Keratinocyte (primary cell): Measurements from ENCODE around the gene SLC26A8. TPM values are rescaled to one million over a fixed set of nuclear protein-coding genes. Genes with fewer than 3 reads are reported as not detected.

ENCODE experiments used
- DNase-seq: peaks from one replicate; pipeline ENCODE4 v3.0.0-alpha.2; 2011; ENCODE audit warnings: low read depth, missing footprints, low spot score
- FAIRE-seq: peaks from 2 replicates; lab custom pipeline; 2011; peaks lifted over from hg19 to GRCh38; lab: Jason Lieb, UNC
- H2AFZ ChIP-seq: 2 replicates; pipeline ENCODE4 v1.6.0; 2012; ENCODE audit warnings: low read length, control low read depth, inconsistent platforms; ENCODE audit not compliant: control insufficient read depth
- H3K27ac ChIP-seq: 2 replicates; pipeline ENCODE4 v1.5.1; 2011; ENCODE audit warnings: low read length; ENCODE audit not compliant: control insufficient read depth, insufficient read depth
- H3K27me3 ChIP-seq: 3 replicates; pipeline ENCODE4 v1.6.0; 2011; ENCODE audit warnings: low read length; ENCODE audit not compliant: control insufficient read depth, insufficient read depth; ENCODE audit errors: extremely low read depth
- H3K36me3 ChIP-seq, 2 experiments: 2 replicates in 1 of 2; 3 replicates in 1 of 2; pipeline ENCODE4 v1.5.1; 2011; ENCODE audit warnings: low read length in 2 of 2, mild to moderate bottlenecking in 1 of 2; ENCODE audit not compliant: control insufficient read depth in 2 of 2, insufficient read depth in 2 of 2; ENCODE audit errors: extremely low read depth in 1 of 2
- H3K4me1 ChIP-seq: 3 replicates; pipeline ENCODE4 v1.5.1; 2011; ENCODE audit warnings: low read length; ENCODE audit not compliant: control insufficient read depth, insufficient read depth; ENCODE audit errors: extremely low read depth
- H3K4me2 ChIP-seq: 3 replicates; pipeline ENCODE4 v1.6.0; 2011; ENCODE audit warnings: low read depth, low read length; ENCODE audit not compliant: control insufficient read depth, insufficient read depth; ENCODE audit errors: extremely low read depth
- H3K4me3 ChIP-seq, 3 experiments: fragments of 200-600 bp in 1 of 3; sonication (generic) in 1 of 3; 2 replicates in 2 of 3; 3 replicates in 1 of 3; pipeline ENCODE4 v1.5.1; 2011 to 2016; ENCODE audit warnings: low read length in 3 of 3, mild to moderate bottlenecking in 3 of 3, control low read depth in 2 of 3, inconsistent platforms in 1 of 3, low read depth in 1 of 3, mixed read lengths in 1 of 3, mixed run types in 1 of 3, moderate library complexity in 1 of 3; ENCODE audit not compliant: control insufficient read depth in 2 of 3, insufficient read depth in 2 of 3; ENCODE audit errors: extremely low read depth in 1 of 3
- H3K79me2 ChIP-seq: 2 replicates; pipeline ENCODE4 v1.6.0; 2012; ENCODE audit warnings: low read length; ENCODE audit not compliant: control insufficient read depth, insufficient read depth
- H3K9ac ChIP-seq: 3 replicates; pipeline ENCODE4 v1.6.0; 2011; ENCODE audit warnings: low read length; ENCODE audit not compliant: control insufficient read depth, insufficient read depth; ENCODE audit errors: extremely low read depth
- H3K9me1 ChIP-seq: 3 replicates; pipeline ENCODE4 v1.6.0; 2011; ENCODE audit warnings: low read length; ENCODE audit not compliant: control insufficient read depth, insufficient read depth; ENCODE audit errors: extremely low read depth
- H3K9me3 ChIP-seq: 2 replicates; pipeline ENCODE4 v1.5.1; 2012; ENCODE audit warnings: low read depth, low read length; ENCODE audit not compliant: control insufficient read depth
- H4K20me1 ChIP-seq: 3 replicates; pipeline ENCODE4 v1.6.0; 2011; ENCODE audit warnings: low read length; ENCODE audit not compliant: control insufficient read depth, insufficient read depth; ENCODE audit errors: extremely low read depth
- EZH2 ChIP-seq: IDR thresholded peaks from one replicate; pipeline ENCODE4 v1.6.1; 2012; ENCODE audit warnings: inconsistent platforms, mild to moderate bottlenecking, low read length, moderate library complexity
- dilution Hi-C: fragments of 300-500 bp; cut with MboI; formaldehyde crosslinking; loops from one replicate; pipeline ENCODE4 v1.7.0; 2020; ENCODE audit warnings: low sequenced_read_pairs; ENCODE audit not compliant: extremely low pct_ligation_motif_present
- polyA plus RNA-seq, 5 experiments: library from polyadenylated mRNA; depleted of rRNA in 3 of 5; stranded (reverse) in 3 of 5; stranded (forward) in 1 of 5; unstranded in 1 of 5; fragments of >200 nt; gene quantifications; 1 replicate in 1 of 5; 2 replicates in 3 of 5; 3 replicates in 1 of 5; pipeline versions ENCODE4 v1.2.1 to v1.2.3, GENCODE V29; 2011 to 2012; ENCODE audit warnings: missing spikeins in 2 of 5, low read depth in 1 of 5, low replicate concordance in 1 of 5
- TF ChIP-seq, protein P1 (sequence below), 3 experiments: IDR thresholded peaks in 1 of 3; conservative IDR thresholded peaks in 1 of 3; optimal IDR thresholded peaks in 1 of 3; 2 replicates in 2 of 3; 3 replicates in 1 of 3; pipeline versions ENCODE3 to v1.5.1; 2011; ENCODE audit warnings: low read length in 3 of 3, mild to moderate bottlenecking in 3 of 3, moderate library complexity in 2 of 3, control low read depth in 1 of 3, inconsistent platforms in 1 of 3; ENCODE audit not compliant: insufficient read depth in 2 of 3; ENCODE audit errors: extremely low read depth in 1 of 3

SLC26A8 gene
- polyA plus RNA-seq, 1 donor (not counting 4 experiments of a cell fraction or from before 2014, with no cell fraction given) = 0.18 TPM

DNA sequence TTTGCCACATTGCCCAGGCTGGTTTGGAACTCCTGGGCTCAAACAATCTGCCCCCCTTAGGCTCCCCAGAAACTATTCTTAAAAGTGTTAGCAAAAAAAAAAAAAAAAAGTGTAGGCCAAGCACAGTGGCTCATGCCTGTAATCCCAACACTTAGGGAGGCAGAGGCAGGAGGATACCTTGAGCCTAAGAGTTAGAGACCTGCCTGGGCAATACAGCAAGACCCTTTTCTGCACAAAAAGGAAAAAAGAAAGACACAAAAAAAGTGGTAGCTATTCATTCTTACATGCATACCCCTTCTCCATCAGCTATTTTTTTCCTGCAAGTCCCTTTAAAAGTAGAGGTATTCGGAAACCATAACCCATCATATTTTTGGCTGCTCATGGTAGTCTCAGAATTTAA is 100.3 kb downstream of the SLC26A8 start:
- Histone ChIP-seq H3K9ac (no peak overlapping the region), H2AFZ (no peak overlapping the region), H3K4me2 (no peak overlapping the region), H3K27ac (no peak overlapping the region), H3K36me3 (no peaks in the 10 kb centered on the region), H3K4me1 (peaks cover under 1% of the 10 kb centered on the region), H3K9me3 (no peaks in the 10 kb centered on the region), H3K9me1 (no peaks in the 10 kb centered on the region), H4K20me1 (no peaks in the 10 kb centered on the region), H3K79me2 (peaks cover 16% of the 10 kb centered on the region), H3K4me3 (no peak overlapping the region), H3K27me3 (no peaks in the 10 kb centered on the region)
- TF ChIP-seq EZH2 = no peak
- TF ChIP-seq, protein P1, sequence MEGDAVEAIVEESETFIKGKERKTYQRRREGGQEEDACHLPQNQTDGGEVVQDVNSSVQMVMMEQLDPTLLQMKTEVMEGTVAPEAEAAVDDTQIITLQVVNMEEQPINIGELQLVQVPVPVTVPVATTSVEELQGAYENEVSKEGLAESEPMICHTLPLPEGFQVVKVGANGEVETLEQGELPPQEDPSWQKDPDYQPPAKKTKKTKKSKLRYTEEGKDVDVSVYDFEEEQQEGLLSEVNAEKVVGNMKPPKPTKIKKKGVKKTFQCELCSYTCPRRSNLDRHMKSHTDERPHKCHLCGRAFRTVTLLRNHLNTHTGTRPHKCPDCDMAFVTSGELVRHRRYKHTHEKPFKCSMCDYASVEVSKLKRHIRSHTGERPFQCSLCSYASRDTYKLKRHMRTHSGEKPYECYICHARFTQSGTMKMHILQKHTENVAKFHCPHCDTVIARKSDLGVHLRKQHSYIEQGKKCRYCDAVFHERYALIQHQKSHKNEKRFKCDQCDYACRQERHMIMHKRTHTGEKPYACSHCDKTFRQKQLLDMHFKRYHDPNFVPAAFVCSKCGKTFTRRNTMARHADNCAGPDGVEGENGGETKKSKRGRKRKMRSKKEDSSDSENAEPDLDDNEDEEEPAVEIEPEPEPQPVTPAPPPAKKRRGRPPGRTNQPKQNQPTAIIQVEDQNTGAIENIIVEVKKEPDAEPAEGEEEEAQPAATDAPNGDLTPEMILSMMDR (optimal IDR thresholded peaks at IDR 0.05 in 1 of 3, IDR thresholded peaks at IDR 0.05 in 1 of 3, conservative IDR thresholded peaks at IDR 0.05 in 1 of 3; ENCODE audit: extremely low read depth in 1 of 3, insufficient read depth in 2 of 3, low read length in 3 of 3) = no peak
- DNase-seq (no peak), FAIRE-seq (no peak)
- dilution Hi-C loops = no loop called here

DNA sequence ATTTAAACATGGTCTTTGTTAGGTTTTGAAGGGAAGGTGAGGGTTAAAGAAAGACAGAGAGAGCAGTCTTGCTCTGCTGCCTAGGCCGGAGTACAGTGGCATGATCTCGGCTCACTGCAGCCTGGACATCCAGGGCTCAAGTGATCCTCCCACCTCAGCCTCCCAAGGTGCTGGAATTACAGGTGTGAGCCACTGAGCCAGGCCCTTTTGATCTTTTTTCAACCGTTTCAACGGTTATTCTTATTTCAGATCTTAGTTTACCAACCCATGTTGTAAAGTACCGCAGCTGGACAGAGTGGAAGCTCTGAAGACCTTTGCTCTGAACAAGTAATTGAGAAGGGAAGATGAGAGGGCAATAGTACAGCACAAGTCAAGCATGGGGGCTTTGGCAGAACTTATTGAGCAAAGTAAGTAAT is 102.3 kb downstream of the SLC26A8 start:
- Histone ChIP-seq H3K4me1 (peaks cover 18% of the 10 kb centered on the region), H3K27me3 (no peaks in the 10 kb centered on the region), H3K79me2 (peaks cover 36% of the 10 kb centered on the region), H3K4me2 (peak overlapping the region; percentile 85), H3K4me3 (no peak overlapping the region), H3K27ac (no peak overlapping the region), H3K9me1 (no peaks in the 10 kb centered on the region), H2AFZ (no peak overlapping the region), H3K9ac (no peak overlapping the region), H4K20me1 (peaks cover 3% of the 10 kb centered on the region), H3K36me3 (peaks cover 0 to under 1% of the 10 kb centered on the region in 2 experiments), H3K9me3 (no peaks in the 10 kb centered on the region)
- no peak for TF ChIP-seq EZH2
- TF ChIP-seq, protein P1 (optimal IDR thresholded peaks at IDR 0.05 in 1 of 3, IDR thresholded peaks at IDR 0.05 in 1 of 3, conservative IDR thresholded peaks at IDR 0.05 in 1 of 3; ENCODE audit: extremely low read depth in 1 of 3, insufficient read depth in 2 of 3, low read length in 3 of 3) = no peak
- dilution Hi-C loops = no loop called here
- no peak for DNase-seq
- no peak for FAIRE-seq
